Measurements from ENCODE around the gene NOSTRIN. TPM values are rescaled to one million over a fixed set of nuclear protein-coding genes. Genes with fewer than 3 reads are reported as not detected.

The NOSTRIN gene
- polyA plus RNA-seq, 4 donors = 26.3 to 36.1 (median 33.8) TPM

DNA sequence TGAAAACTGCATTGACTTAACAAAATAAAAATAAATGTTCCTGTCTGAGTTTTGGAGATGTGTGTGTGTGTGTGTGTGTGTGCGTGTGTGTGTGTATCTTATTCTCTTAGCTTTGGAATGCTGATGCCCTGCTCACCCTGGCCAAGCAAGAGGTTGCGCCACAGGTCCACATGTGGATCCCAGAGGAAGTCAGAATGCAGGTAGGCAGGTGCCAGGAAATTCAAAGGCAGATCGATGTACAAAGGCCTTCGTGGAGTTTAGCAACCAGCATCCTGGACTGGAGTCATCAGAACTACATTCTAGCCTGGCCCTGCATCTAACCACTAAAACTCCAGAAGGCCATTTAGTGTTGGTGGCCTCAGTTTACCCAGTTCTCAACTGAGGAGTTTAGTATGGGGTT lies 111.1 kb downstream of the NOSTRIN start:
- DNase-seq (ENCODE audit: low read depth in 4 of 4, low spot score in 3 of 4) = no peak

Other genes with a start within 250 kb of the NOSTRIN start
- gene SPC25, start 87.8 kb downstream of the NOSTRIN start, polyA plus RNA-seq (ENCODE audit: insufficient read length in 4 of 4) = 10 to 100 TPM; 17.4 to 21.2 (median 19.1) TPM
- under 1 TPM in 3 of 4 donors, not detected in 1; 0.05 to 0.16 (median 0.08) TPM for gene G6PC2, start 98.7 kb downstream of the NOSTRIN start, polyA plus RNA-seq (ENCODE audit: insufficient read length in 4 of 4)
- gene ABCB11, start 228.7 kb downstream of the NOSTRIN start, polyA plus RNA-seq (ENCODE audit: insufficient read length in 4 of 4) = under 1 TPM in 2 of 4 donors, not detected in 2; 0.01 to 0.13 TPM

Measured in right renal pelvis (tissue), 4 donors.